PC-3 (cell line): ENCODE results near the gene CFAP20DC. TPM values are rescaled to one million over a fixed set of nuclear protein-coding genes. Genes with fewer than 3 reads are reported as not detected.

Experiments used
- ATAC-seq: fragments of 200-7000 bp; cut with Tn5 transposase; 2 replicates; pipeline ENCODE4 v1.9.1; 2020; ENCODE audit warnings: mild to moderate bottlenecking, moderate library complexity
- BruUV-seq: library from RNA; stranded (reverse); fragments of 400-500 nt; replicated peaks from 2 replicates; lab custom pipeline; 2021; lab: Mats Ljungman, UMichigan
- CTCF ChIA-PET: fragments of 300-600 bp; sonication (Branson Sonifier 250); formaldehyde crosslinking; loops from one replicate; lab custom pipeline; 2022; ENCODE audit warnings: antibody characterized with exemption; lab: Charles Lee
- POLR2A ChIA-PET: fragments of 300-600 bp; sonication (Branson Sonifier 250); formaldehyde crosslinking; loops from one replicate; lab custom pipeline; 2022; ENCODE audit warnings: antibody characterized with exemption; ENCODE audit not compliant: unreplicated experiment; lab: Charles Lee
- DNase-seq: peaks from one replicate; pipeline ENCODE4 v3.0.0-alpha.2; 2015
- H2AFZ ChIP-seq: fragments of 300-600 bp; sonication (generic); 2 replicates; pipeline ENCODE4 v1.6.0; 2016; ENCODE audit warnings: antibody characterized with exemption, low read length
- H3F3A ChIP-seq: fragments of 300-600 bp; sonication (generic); one replicate; pipeline ENCODE4 v1.6.0; 2017; ENCODE audit warnings: antibody characterized with exemption, low read length, control low read depth, mild to moderate bottlenecking; ENCODE audit not compliant: unreplicated experiment
- H3K27ac ChIP-seq: fragments of 300-600 bp; sonication (generic); 2 replicates; pipeline ENCODE4 v1.5.1; 2016; ENCODE audit warnings: mild to moderate bottlenecking, low read length
- H3K27me3 ChIP-seq: fragments of 300-600 bp; sonication (generic); 2 replicates; pipeline ENCODE4 v1.6.1; 2016; ENCODE audit warnings: low read length, mixed read lengths
- H3K36me3 ChIP-seq: fragments of 300-600 bp; sonication (generic); 2 replicates; pipeline ENCODE4 v1.6.1; 2016; ENCODE audit warnings: low read depth, mixed run types, low read length, mixed read lengths
- H3K4me1 ChIP-seq: fragments of 300-600 bp; sonication (generic); 2 replicates; pipeline ENCODE4 v1.5.1; 2016; ENCODE audit warnings: low read length; ENCODE audit not compliant: insufficient read depth
- H3K4me2 ChIP-seq: fragments of 300-600 bp; sonication (generic); 2 replicates; pipeline ENCODE4 v1.6.0; 2016; ENCODE audit warnings: low read length
- H3K4me3 ChIP-seq: fragments of 300-600 bp; sonication (generic); 2 replicates; pipeline ENCODE4 v1.5.1; 2016; ENCODE audit warnings: mild to moderate bottlenecking, low read length, mixed read lengths
- H3K79me2 ChIP-seq: fragments of 300-600 bp; sonication (generic); 2 replicates; pipeline ENCODE4 v1.6.1; 2017; ENCODE audit warnings: low read length, mixed read lengths
- H3K9ac ChIP-seq: fragments of 300-600 bp; sonication (generic); 2 replicates; pipeline ENCODE4 v1.6.0; 2016; ENCODE audit warnings: mild to moderate bottlenecking, low read length
- H3K9me2 ChIP-seq: fragments of 300-600 bp; sonication (generic); replicated peaks from 2 replicates; pipeline ENCODE4 v1.6.1; 2016; ENCODE audit warnings: mixed run types, low read length, mixed read lengths
- H3K9me3 ChIP-seq: fragments of 300-600 bp; sonication (generic); 2 replicates; pipeline ENCODE4 v1.6.1; 2016; ENCODE audit warnings: low read length, mixed read lengths
- H4K20me1 ChIP-seq: fragments of 300-600 bp; sonication (generic); 2 replicates; pipeline ENCODE4 v1.6.1; 2016; ENCODE audit warnings: low read length, mixed read lengths
- EZH2 ChIP-seq: fragments of 300-600 bp; sonication (generic); IDR thresholded peaks from one replicate; pipeline ENCODE4 v1.6.1; 2017; ENCODE audit warnings: antibody characterized with exemption, mild to moderate bottlenecking, low read length; ENCODE audit not compliant: unreplicated experiment
- EZH2phosphoT487 ChIP-seq: fragments of 300-600 bp; sonication (generic); IDR thresholded peaks from 2 replicates; pipeline ENCODE4 v1.6.1; 2018; ENCODE audit warnings: mild to moderate bottlenecking, antibody characterized with exemption, low read length, borderline replicate concordance
- intact Hi-C: fragments of 100-400 bp; cut with micrococcal nuclease; formaldehyde crosslinking; loops from 2 replicates; pipeline ENCODE4 v1.9.0; 2023
- total RNA-seq: library from RNA; depleted of rRNA; stranded (reverse); fragments of >200 nt; gene quantifications from 2 replicates; pipeline ENCODE4 v1.2.3, GENCODE V29; 2014
- TF ChIP-seq, protein P1 (sequence below): fragments of 300-600 bp; sonication (generic); conservative IDR thresholded peaks from 2 replicates; pipeline ENCODE4 v1.5.1; 2017; ENCODE audit warnings: antibody characterized with exemption, low read depth, mild to moderate bottlenecking, low read length

Gene CFAP20DC
- total RNA-seq, 1 experiment from 2014 or later, result 15.4 TPM

DNA sequence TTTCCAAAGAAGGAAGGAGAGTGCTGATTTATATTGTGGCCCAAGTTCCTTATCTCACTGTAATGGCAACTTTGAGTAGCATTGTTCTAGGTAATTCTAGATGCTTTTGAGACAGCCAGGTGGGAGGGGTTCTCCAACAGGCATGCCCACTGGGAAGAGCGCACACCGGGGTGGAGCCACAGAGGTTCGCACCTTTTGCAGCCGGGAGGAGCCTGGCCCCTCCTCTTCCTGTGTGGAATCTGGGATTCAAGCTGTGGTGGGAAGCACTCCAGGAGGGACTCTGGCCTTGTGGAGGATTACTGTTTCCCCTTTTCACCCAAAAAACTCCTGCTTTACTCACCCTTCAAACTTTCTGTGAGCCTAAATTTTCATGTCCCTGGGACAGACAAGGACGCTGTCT, 53.1 kb downstream of the CFAP20DC start:
- Histone ChIP-seq H3K4me1 (peaks cover 19% of the 10 kb centered on the region), H3K9me3 (no peaks in the 10 kb centered on the region), H2AFZ (no peak overlapping the region), H3K9ac (no peak overlapping the region), H3K4me2 (no peak overlapping the region), H3K27ac (no peak overlapping the region), H4K20me1 (no peaks in the 10 kb centered on the region), H3K36me3 (no peaks in the 10 kb centered on the region), H3K9me2 (no peaks in the 10 kb centered on the region), H3K27me3 (no peaks in the 10 kb centered on the region), H3F3A (no peaks in the 10 kb centered on the region), H3K79me2 (no peaks in the 10 kb centered on the region), H3K4me3 (no peak overlapping the region)
- no peak for TF ChIP-seq EZH2
- TF ChIP-seq, protein P1, sequence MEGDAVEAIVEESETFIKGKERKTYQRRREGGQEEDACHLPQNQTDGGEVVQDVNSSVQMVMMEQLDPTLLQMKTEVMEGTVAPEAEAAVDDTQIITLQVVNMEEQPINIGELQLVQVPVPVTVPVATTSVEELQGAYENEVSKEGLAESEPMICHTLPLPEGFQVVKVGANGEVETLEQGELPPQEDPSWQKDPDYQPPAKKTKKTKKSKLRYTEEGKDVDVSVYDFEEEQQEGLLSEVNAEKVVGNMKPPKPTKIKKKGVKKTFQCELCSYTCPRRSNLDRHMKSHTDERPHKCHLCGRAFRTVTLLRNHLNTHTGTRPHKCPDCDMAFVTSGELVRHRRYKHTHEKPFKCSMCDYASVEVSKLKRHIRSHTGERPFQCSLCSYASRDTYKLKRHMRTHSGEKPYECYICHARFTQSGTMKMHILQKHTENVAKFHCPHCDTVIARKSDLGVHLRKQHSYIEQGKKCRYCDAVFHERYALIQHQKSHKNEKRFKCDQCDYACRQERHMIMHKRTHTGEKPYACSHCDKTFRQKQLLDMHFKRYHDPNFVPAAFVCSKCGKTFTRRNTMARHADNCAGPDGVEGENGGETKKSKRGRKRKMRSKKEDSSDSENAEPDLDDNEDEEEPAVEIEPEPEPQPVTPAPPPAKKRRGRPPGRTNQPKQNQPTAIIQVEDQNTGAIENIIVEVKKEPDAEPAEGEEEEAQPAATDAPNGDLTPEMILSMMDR, result no peak
- TF ChIP-seq EZH2phosphoT487, result no peak
- BruUV-seq, result no TSS peak
- DNase-seq, result no peak
- intact Hi-C loops, result loop anchor here (5.0 to 10.0 kb wide), 5 partner anchors 131 to 448 kb away; no protein-coding TSS in a partner anchor
- CTCF ChIA-PET, result interaction anchor here (2.2 kb wide), 1 partner anchor 56 kb away, joined by 14 read pairs; no protein-coding TSS in a partner anchor
- no peak for ATAC-seq
- POLR2A ChIA-PET, result interaction anchor here (0.8 kb wide), 1 partner anchor 51 kb away, joined by 4 read pairs; no protein-coding TSS in a partner anchor

DNA sequence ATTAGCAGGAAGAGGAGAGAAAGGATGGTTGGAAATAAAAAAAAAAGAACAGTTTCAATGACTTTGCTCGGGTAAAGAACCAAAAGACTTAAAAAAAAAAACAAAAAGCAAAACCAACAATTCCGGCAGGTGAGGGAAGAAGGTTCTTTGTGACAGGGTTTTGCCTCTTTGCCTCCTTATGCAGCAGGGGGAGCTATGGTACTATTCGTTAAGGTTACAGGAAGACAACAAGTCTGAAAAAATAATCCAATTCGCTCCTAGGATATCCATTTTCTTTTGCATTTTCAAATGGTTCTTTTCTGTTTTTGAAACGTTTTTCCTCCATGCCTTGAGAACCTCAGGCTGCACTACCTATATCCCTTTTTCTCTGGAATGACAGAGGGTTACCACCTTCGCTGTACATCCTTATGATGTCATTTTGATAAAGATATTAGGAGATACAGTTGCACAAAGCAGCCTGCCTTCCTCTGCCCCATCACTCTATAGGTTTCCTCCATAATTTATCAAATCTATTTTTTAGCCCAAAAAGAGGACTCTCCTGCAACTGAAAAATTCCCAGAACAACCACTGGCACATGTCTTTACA, 55.0 kb downstream of the CFAP20DC start:
- Histone ChIP-seq H3K27ac (peak overlapping the region; percentile 19; the same call in 1 of the 2 replicates), H3F3A (no peaks in the 10 kb centered on the region), H3K9ac (no peak overlapping the region), H3K79me2 (no peaks in the 10 kb centered on the region), H3K9me3 (no peaks in the 10 kb centered on the region), H3K4me1 (peaks cover 19% of the 10 kb centered on the region), H3K4me3 (no peak overlapping the region; the same call in 1 of the 2 replicates), H3K27me3 (no peaks in the 10 kb centered on the region), H2AFZ (peak overlapping the region; percentile 85), H3K9me2 (no peaks in the 10 kb centered on the region), H3K4me2 (peak overlapping the region; percentile 65), H4K20me1 (no peaks in the 10 kb centered on the region), H3K36me3 (no peaks in the 10 kb centered on the region)
- peak; percentile 18; the same call in 1 of the 2 replicates for ATAC-seq
- ChIA-PET CTCF (interaction anchor here (0.7 kb wide), 2 partner anchors 33 to 816 kb away, joined by 6 read pairs; no protein-coding TSS in a partner anchor), POLR2A (no interaction called here)
- TF ChIP-seq, protein P1, result peak; percentile 94
- TF ChIP-seq EZH2 (no peak), EZH2phosphoT487 (no peak)
- no TSS peak for BruUV-seq
- intact Hi-C loops, result loop anchor here (1.0 to 10.0 kb wide), 10 partner anchors 132 to 862 kb away; no protein-coding TSS in a partner anchor
- peak; percentile 83 for DNase-seq

DNA sequence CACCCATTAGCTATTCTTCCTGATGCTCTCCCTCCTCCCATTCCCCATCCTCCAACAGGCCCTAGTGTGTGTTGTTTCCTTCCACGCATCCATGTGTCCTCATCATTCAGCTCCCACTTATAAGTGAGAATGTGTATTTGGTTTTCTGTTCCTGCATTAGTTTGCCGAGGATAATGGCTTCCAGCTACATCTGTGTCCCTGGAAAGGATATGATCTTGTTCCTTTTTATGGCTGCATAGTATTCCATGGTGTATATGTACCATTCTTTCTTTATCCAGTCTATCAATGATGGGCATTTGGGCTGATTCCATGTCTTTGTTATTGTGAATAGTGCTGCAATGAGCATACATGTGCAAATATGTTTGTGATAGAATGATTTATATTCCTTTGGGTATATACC, 56.3 kb downstream of the CFAP20DC start:
- Histone ChIP-seq H2AFZ (no peak overlapping the region), H3K4me1 (peaks cover 22% of the 10 kb centered on the region), H3K27ac (no peak overlapping the region), H3K9ac (no peak overlapping the region), H3K9me3 (no peaks in the 10 kb centered on the region), H3K4me2 (no peak overlapping the region), H3K79me2 (no peaks in the 10 kb centered on the region), H3K9me2 (no peaks in the 10 kb centered on the region), H4K20me1 (no peaks in the 10 kb centered on the region), H3F3A (no peaks in the 10 kb centered on the region), H3K4me3 (no peak overlapping the region), H3K27me3 (no peaks in the 10 kb centered on the region), H3K36me3 (no peaks in the 10 kb centered on the region)
- CTCF ChIA-PET, result no interaction called here
- BruUV-seq, result no TSS peak
- ATAC-seq (no peak), DNase-seq (no peak)
- TF ChIP-seq EZH2phosphoT487, result no peak
- TF ChIP-seq EZH2, result no peak
- TF ChIP-seq, protein P1, result no peak
- POLR2A ChIA-PET, result no interaction called here
- intact Hi-C loops, result loop anchor here (10.0 kb wide), 2 partner anchors 371 to 451 kb away; no protein-coding TSS in a partner anchor
